GM19463 (cell line): ENCODE data around the gene EPB41L4A.
"Not testable (repeated sequence)": the region's sequence is repeated elsewhere in the genome, so short reads cannot be mapped to it uniquely, and the experiment has no call there.

Source experiments
- ATAC-seq: cut with Tn5 transposase; IDR thresholded peaks from one replicate; pipeline ENCODE4 v1.9.1; 2021; ENCODE audit warnings: mild to moderate bottlenecking, moderate library complexity; ENCODE audit not compliant: unreplicated experiment

The EPB41L4A gene

DNA sequence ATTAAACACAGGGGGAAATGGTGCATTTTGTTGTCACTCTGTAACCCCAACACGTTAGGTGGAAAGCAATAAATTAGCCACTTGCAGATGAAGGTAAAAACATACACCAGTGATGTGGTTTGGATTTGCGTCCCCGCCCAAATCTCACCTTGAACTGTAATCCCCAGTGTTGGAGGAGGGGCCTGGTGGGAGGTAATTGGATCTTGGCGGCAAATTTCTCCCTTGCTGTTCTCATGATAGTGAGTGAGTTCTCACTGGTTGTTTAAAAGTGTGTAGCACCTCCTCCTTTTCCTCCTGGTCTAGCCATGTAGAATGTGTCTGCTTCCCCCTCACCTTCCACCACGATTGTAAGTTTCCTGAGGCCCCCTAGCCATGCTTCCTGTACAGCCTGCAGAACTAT lies 17.2 kb downstream of the EPB41L4A start:
- ATAC-seq = no peak

- ATAC-seq = no peak
Measured at GRCh38 chr5:112397690-112398089, 21.4 kb downstream of the EPB41L4A start.

- ATAC-seq = no peak
Measured at GRCh38 chr5:112396430-112396829, 22.6 kb downstream of the EPB41L4A start.

GRCh38 chr5:112395299-112395698 lies 23.8 kb downstream of the EPB41L4A start:
- not testable (repeated sequence) for ATAC-seq

DNA sequence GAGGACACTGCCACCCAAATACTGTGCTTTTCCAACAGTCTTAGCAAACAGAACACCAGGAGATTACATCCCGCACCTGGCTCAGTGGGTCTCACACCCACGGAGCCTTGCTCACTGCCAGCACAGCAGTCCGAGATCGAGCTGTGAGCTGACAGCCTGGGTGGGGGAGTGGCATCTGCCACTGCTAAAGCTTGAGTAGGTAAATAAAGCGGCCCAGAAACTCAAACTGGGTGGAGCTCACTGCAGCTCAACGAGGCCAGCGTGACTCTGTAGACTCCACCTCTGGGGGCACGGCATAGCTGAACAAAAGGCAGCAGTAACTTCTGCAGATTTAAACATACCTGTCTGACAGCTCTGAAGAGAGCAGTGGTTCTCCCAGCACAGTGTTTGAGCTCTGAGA lies 28.8 kb downstream of the EPB41L4A start:
- ATAC-seq = no peak

DNA sequence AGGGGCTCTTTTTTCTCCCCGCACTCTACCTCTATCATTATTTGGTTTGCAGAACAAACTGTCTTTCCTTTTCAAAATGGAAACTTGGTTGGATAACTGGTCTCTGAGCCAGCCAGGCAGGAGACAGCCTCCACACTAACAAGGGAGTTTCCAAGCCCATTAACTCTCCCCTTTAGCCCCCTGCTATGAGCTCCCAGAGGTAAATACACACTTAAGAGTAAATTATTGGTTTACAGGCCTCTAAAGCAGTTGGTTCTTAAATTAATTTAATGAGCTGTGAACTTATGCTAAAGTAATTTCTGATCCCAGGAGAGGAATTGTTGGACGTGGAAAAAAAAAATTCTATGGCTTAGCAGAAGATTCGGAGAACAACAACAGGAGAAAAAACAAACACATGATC lies 30.3 kb downstream of the EPB41L4A start:
- no peak for ATAC-seq

- no peak for ATAC-seq
Measured at GRCh38 chr5:112388074-112388473, 31.0 kb downstream of the EPB41L4A start.

DNA sequence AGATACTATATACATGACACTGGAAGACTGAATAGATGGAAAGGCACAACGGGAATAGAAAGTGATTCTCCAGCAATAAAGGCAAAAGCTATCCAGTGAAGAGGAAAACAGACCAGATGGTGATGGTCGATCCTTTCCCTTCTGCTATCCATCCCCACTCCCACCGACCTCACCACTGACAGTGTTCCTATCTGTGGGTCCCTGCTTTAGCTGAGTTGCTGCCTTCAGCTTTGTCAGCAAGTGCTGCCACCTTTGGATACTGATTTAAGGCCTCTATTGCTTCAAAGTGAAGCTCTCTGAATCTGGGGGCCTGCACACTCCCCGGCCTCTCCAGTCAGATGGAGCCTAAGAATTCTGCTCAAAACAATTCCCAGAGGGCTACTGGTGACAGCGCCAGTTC lies 32.3 kb downstream of the EPB41L4A start:
- ATAC-seq = no peak

- ATAC-seq = no peak
Measured at GRCh38 chr5:112385969-112386368, 33.1 kb downstream of the EPB41L4A start.

- no peak for ATAC-seq
Measured at GRCh38 chr5:112385566-112385965, 33.5 kb downstream of the EPB41L4A start.

- ATAC-seq = no peak
Measured at GRCh38 chr5:112384523-112384922, 34.6 kb downstream of the EPB41L4A start.

GRCh38 chr5:112382886-112383285 lies 36.2 kb downstream of the EPB41L4A start:
- ATAC-seq = no peak

DNA sequence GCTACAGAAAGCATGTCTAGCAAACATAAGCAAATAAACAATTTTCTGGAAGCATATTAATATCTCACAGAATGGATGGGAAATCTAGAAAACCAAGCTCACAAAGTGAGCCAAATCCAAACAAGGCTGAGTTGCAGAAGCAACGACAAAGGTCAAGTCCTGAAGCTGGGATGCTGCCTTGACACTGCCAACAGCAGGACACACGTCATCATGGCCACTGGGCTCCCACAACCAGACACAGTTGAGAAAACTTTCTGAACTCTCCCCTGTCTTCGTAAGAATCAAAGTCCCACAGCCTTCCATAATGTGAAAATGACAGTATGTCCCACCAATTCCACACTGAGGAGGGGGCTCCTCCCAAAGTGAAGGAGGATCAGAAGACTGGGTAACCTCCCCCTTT lies 37.6 kb downstream of the EPB41L4A start:
- ATAC-seq = no peak

- no peak for ATAC-seq
Measured at GRCh38 chr5:112379542-112380325, 39.3 kb downstream of the EPB41L4A start.

GRCh38 chr5:112374818-112375217 lies 44.3 kb downstream of the EPB41L4A start:
- no peak for ATAC-seq

GRCh38 chr5:112374356-112374755 lies 44.7 kb downstream of the EPB41L4A start:
- no peak for ATAC-seq

GRCh38 chr5:112373885-112374284 lies 45.2 kb downstream of the EPB41L4A start:
- no peak for ATAC-seq

DNA sequence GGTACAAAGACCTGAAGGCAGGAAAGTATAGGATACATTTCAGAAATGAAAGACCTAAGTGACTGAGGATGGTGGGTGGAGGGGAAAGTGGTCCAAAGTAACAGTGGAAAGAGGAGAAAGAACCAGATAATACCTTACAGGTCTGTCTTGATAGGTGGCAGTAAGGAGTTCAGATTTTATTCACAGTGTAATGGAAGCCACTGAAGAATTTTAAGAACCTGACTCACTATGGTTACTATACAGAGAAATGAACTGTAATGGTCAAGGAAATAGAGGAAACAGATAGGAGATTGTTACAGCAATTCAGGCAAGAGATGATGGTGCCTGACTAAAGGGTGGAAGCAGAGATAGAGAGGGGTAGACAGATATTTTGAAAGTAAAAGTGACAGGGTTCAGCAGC lies 46.5 kb downstream of the EPB41L4A start:
- ATAC-seq = no peak

- ATAC-seq = no peak
Measured at GRCh38 chr5:112371067-112371466, 48.0 kb downstream of the EPB41L4A start.

- no peak for ATAC-seq
Measured at GRCh38 chr5:112367400-112367799, 51.7 kb downstream of the EPB41L4A start.

DNA sequence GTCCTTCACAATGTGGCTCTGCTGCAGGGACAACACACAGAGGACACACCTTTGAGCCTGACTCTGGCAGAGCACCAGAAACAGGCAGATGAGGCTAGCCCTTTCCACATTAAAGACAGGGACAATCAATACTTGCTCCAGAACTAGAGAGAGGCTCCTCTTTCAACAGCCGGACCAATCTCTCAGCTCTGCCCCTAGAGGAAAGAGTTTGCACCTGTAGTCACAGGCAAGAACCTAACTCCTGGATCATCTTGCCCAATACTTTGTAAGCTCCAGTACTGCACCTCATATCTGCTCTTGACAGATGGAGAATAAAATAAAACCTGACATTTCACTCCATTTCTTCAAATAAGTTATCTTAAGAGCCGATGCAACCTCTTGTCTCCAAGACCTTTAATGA lies 52.1 kb downstream of the EPB41L4A start:
- ATAC-seq = peak; percentile 53

DNA sequence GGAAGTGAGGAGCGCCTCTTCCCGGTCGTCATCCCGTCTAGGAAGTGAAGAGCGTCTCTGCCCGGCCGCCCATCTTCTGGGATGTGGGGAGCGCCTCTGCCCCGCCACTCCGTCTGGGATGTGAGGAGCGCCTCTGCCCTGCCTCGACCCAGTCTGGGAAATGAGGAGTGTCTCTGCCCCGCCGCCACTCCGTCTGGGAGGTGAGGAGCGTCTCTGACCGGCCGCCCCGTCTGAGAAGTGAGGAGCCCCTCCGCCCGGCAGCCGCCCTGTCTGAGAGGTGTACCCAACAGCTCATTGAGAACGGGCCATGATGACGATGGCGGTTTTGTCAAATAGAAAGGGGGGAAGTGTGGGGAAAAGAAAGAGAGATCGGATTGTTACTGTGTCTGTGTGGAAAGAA lies 58.3 kb downstream of the EPB41L4A start:
- ATAC-seq = not testable (repeated sequence)
